Memory B cell (primary cell): ENCODE data around the gene USP36.
"Not testable (repeated sequence)": the region's sequence is repeated elsewhere in the genome, so short reads cannot be mapped to it uniquely, and the experiment has no call there.

Source experiments
- ATAC-seq: fragments of 150-1000 bp; cut with Tn5 transposase; 2 replicates; pipeline ENCODE4 v1.10.0; 2021; ENCODE audit warnings: low read depth, mild to moderate bottlenecking, moderate library complexity
- DNase-seq, 2 donors: peaks; one replicate each; pipeline ENCODE4 v3.0.0; 2022; ENCODE audit warnings: low spot score in 2 of 2
- H3K27ac Mint-ChIP-seq: one replicate; pipeline ENCODE4 v1.8.0; 2022; ENCODE audit warnings: mild to moderate bottlenecking, moderate library complexity, mixed read lengths
- H3K27me3 Mint-ChIP-seq: one replicate; pipeline ENCODE4 v1.8.0; 2022; ENCODE audit warnings: mixed read lengths
- H3K36me3 Mint-ChIP-seq: one replicate; pipeline ENCODE4 v1.8.0; 2022; ENCODE audit warnings: mild to moderate bottlenecking, mixed read lengths
- H3K4me1 Mint-ChIP-seq: one replicate; pipeline ENCODE4 v1.8.0; 2022; ENCODE audit warnings: mixed read lengths
- H3K4me3 Mint-ChIP-seq: one replicate; pipeline ENCODE4 v1.8.0; 2022; ENCODE audit warnings: mild to moderate bottlenecking, moderate library complexity, mixed read lengths
- H3K9me3 Mint-ChIP-seq: one replicate; pipeline ENCODE4 v1.8.0; 2022; ENCODE audit warnings: mixed read lengths

Gene USP36

GRCh38 chr17:78763561-78763960, 77.1 kb downstream of the USP36 start:
- no peak for DNase-seq
- H3K9me3 Mint-ChIP-seq: no peaks in the 10 kb centered on the region
- ATAC-seq: no peak
- H3K27ac Mint-ChIP-seq: peak overlapping the region; percentile 31
- no peaks in the 10 kb centered on the region for H3K27me3 Mint-ChIP-seq
- peaks cover 38% of the 10 kb centered on the region for H3K4me1 Mint-ChIP-seq
- no peak overlapping the region for H3K4me3 Mint-ChIP-seq
- H3K36me3 Mint-ChIP-seq: peaks cover 9% of the 10 kb centered on the region

DNA sequence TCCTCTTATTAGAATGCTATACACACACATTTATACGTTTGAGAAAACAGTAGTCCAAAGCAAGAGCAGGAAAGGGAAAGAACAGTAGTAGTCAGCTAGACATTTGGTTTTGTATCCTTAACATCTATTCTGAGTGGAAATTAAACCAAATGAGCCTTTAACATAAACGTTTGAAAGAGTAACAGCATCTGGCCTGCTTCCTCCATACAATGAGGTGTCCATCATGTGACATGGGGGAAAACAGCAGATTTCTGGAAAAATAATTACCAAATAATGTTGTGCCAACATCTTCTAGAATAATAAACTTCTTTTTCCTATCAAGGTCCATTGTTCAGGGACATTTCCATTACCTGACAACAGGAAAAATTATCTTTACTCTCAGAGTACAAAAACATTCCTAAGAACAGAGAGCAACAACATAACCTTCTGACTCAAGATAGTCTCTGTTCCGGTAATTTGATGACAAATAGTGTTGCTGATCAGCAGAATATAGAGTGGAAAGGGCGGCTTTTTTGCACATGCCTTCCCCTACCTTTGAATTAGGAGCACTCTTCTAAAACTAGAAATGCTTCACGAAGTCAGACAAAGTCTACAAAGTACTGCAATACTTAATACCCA, 78.7 kb downstream of the USP36 start:
- H3K9me3 Mint-ChIP-seq: no peaks in the 10 kb centered on the region
- H3K4me3 Mint-ChIP-seq: no peak overlapping the region
- DNase-seq (no peak), ATAC-seq (no peak)
- no peaks in the 10 kb centered on the region for H3K27me3 Mint-ChIP-seq
- H3K4me1 Mint-ChIP-seq: peaks cover 46% of the 10 kb centered on the region
- peaks cover 9% of the 10 kb centered on the region for H3K36me3 Mint-ChIP-seq
- peak overlapping the region; percentile 94 for H3K27ac Mint-ChIP-seq

GRCh38 chr17:78759969-78760352, 80.7 kb downstream of the USP36 start:
- Mint-ChIP-seq H3K36me3 (peaks cover 9% of the 10 kb centered on the region), H3K4me3 (peak overlapping the region; percentile 16), H3K27ac (peak overlapping the region; percentile 94), H3K4me1 (peaks cover 49% of the 10 kb centered on the region), H3K9me3 (no peaks in the 10 kb centered on the region), H3K27me3 (no peaks in the 10 kb centered on the region)
- peak; percentile 59 for ATAC-seq
- peak in 1 of 2 donors; percentile 46 for DNase-seq

GRCh38 chr17:78759203-78759968, 81.2 kb downstream of the USP36 start:
- no peaks in the 10 kb centered on the region for H3K27me3 Mint-ChIP-seq
- peaks cover 44% of the 10 kb centered on the region for H3K4me1 Mint-ChIP-seq
- peaks cover 6% of the 10 kb centered on the region for H3K36me3 Mint-ChIP-seq
- ATAC-seq: peak; percentile 88
- H3K4me3 Mint-ChIP-seq: peak overlapping the region; percentile 16
- peak overlapping the region; percentile 94 for H3K27ac Mint-ChIP-seq
- DNase-seq: peak; percentile 62 to 78
- H3K9me3 Mint-ChIP-seq: no peaks in the 10 kb centered on the region

DNA sequence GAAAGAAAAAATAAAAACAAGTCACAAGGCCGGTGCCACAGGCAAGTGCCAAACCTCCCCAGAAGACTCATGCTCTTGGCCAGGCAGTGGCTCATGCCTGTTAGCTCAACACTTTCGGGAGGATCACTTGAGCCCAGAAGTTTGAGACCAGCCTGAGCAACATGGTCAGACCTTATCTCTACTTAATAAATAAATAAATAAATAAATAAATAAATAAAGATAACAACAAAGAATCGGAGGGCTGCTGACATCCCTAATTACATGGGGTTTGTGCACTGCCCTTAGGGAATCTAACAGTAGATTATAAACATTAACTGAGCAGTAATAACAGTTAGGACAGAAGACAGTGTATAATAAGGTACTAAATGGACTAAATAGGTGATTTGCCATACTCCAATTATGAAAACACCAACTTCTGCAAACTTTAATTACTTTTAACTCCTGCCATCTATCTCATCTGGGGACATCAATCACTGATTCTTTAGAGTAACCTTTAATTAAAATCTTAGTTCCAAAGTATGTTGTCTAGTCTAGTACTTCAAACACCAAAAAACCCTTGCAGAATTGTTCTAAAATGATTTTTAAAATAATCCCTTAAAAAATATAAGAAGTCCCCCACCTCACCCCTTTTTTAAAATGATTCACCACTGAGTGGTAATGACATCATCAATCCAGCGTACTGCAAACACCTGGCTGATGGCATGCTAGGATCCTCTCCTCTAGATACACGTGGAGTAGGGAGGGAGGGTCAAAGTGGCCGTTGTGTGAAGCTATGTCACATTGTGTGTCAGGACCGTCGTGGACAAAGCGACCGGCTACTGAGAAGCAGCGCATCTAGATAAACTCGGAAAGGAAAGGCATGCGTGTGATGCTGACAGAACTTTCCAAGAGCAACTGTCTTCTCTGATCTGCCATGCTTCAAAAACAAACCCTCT, 87.0 kb downstream of the USP36 start:
- no peaks in the 10 kb centered on the region for H3K36me3 Mint-ChIP-seq
- H3K9me3 Mint-ChIP-seq: no peaks in the 10 kb centered on the region
- peaks cover 43% of the 10 kb centered on the region for H3K4me1 Mint-ChIP-seq
- peak; percentile 37 for ATAC-seq
- no peak for DNase-seq
- H3K4me3 Mint-ChIP-seq: no peak overlapping the region
- H3K27me3 Mint-ChIP-seq: no peaks in the 10 kb centered on the region
- H3K27ac Mint-ChIP-seq: peak overlapping the region; percentile 53

DNA sequence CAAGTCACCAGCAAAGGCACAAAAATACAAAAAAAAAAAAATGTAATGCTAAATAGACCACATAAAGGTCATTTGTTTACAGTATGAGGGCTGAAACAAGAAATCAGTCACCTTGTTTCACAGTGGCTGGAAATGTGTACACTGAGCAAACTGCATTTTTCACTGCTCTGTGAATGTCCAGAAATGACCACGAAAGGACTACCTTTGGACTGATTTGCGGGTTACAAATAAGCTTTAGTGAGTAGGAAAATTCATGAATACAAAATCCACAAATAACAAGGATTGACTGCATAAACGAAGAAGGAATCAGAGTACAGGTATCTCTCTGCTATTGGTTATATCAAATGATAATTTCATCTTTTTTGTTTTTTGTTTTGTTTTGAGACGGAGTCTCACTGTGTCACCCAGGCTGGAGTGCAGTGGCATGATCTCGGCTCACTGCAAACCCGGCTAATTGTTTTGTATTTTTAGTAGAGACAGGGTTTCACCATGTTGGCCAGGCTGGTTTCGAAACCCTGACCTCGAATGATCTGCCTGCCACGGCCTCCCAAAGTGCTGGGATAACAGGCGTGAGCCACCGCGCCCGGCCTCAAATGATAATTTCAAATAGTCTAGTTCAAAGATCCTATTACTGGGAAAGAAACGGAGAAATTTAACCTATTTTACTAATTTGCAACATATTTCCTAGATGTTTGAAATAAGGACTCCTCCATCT, 89.0 kb downstream of the USP36 start:
- peaks cover 45% of the 10 kb centered on the region for H3K4me1 Mint-ChIP-seq
- DNase-seq (no peak), ATAC-seq (no peak)
- H3K36me3 Mint-ChIP-seq: peaks cover 2% of the 10 kb centered on the region
- peak overlapping the region; percentile 87 for H3K27ac Mint-ChIP-seq
- H3K4me3 Mint-ChIP-seq: peak overlapping the region; percentile 41
- H3K9me3 Mint-ChIP-seq: no peaks in the 10 kb centered on the region
- no peaks in the 10 kb centered on the region for H3K27me3 Mint-ChIP-seq

GRCh38 chr17:78751000-78751399, 89.6 kb downstream of the USP36 start:
- H3K36me3 Mint-ChIP-seq, DNase-seq, H3K9me3 Mint-ChIP-seq, H3K27me3 Mint-ChIP-seq, H3K4me3 Mint-ChIP-seq, ATAC-seq: not testable (repeated sequence)
- H3K4me1 Mint-ChIP-seq: peaks cover 50% of the 10 kb centered on the region
- peak overlapping the region; percentile 87 for H3K27ac Mint-ChIP-seq

DNA sequence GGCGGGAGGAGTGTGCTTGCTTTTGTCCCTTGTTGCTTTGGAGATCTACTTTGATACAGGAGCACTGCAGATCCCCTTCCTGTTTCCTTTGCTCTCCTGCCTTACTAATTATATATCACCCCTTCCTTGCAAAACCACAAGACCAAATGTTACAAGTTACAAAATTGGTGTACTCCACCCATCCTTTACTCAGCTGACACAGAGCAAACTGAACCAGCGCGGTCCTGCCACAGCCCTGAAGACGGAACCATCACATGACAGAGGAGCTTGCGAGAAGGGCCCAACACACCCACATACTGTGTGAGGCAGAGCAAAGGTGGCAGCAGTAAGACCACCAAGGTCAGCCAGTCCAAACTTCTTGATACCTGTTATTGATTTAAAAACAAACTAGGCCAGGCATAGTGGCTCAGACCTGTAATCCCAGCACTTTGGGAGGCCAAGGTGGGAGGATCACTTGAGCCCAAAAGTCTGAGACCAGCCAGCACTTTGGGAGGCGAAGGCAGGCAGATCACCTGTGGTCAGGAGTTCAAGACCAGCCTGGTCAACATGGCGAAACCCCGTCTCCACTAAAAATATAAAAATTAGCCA, 91.8 kb downstream of the USP36 start:
- ATAC-seq (peak; percentile 94), DNase-seq (peak in 1 of 2 donors; percentile 66)
- peak overlapping the region; percentile 94 for H3K27ac Mint-ChIP-seq
- peak overlapping the region; percentile 83 for H3K4me3 Mint-ChIP-seq
- H3K4me1 Mint-ChIP-seq: peaks cover 61% of the 10 kb centered on the region
- H3K36me3 Mint-ChIP-seq: peaks cover 2% of the 10 kb centered on the region
- no peaks in the 10 kb centered on the region for H3K9me3 Mint-ChIP-seq
- no peaks in the 10 kb centered on the region for H3K27me3 Mint-ChIP-seq

DNA sequence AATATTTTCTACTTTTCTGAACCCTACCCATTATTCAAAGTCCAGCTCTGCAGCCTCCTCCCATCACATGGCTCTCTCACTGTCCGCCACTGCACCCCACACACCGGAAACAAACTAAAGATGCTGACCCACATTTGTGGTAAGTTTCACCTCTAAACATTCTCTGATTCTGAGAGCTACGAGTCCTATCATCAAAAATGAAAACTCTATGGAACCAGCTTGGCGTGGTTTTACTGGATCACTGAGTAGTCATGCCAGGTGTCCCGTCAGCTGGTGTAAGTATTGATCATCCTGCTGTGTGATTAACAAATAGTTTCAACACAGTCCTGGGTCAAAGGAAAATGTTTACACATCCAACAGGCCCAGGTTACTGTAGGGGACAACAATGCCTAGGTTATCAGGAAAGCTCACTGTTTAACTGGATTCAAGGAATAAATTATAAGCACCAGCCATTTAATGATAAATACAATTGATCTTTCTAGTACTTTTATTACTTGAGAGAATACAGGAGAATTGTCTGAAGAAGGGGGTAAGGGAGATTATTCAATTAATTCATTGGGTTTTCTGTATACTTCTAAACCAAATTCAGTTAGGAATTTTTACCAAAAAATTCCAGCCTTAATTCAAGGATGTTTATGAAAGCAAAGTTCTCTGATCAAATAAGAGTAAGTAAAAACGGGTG, 92.4 kb downstream of the USP36 start:
- Mint-ChIP-seq H3K36me3 (peaks cover 4% of the 10 kb centered on the region), H3K4me1 (peaks cover 60% of the 10 kb centered on the region), H3K9me3 (no peaks in the 10 kb centered on the region), H3K27me3 (no peaks in the 10 kb centered on the region), H3K27ac (peak overlapping the region; percentile 94), H3K4me3 (peak overlapping the region; percentile 83)
- no peak for ATAC-seq
- DNase-seq: no peak

- peaks cover 57% of the 10 kb centered on the region for H3K4me1 Mint-ChIP-seq
- no peak for ATAC-seq
- H3K27ac Mint-ChIP-seq: peak overlapping the region; percentile 94
- H3K9me3 Mint-ChIP-seq: no peaks in the 10 kb centered on the region
- DNase-seq: no peak
- H3K36me3 Mint-ChIP-seq: peaks cover 5% of the 10 kb centered on the region
- peak overlapping the region; percentile 77 for H3K4me3 Mint-ChIP-seq
- no peaks in the 10 kb centered on the region for H3K27me3 Mint-ChIP-seq
Measured at GRCh38 chr17:78747488-78747887, 93.1 kb downstream of the USP36 start.

- Mint-ChIP-seq H3K36me3 (peaks cover 5% of the 10 kb centered on the region), H3K9me3 (no peaks in the 10 kb centered on the region), H3K4me1 (peaks cover 58% of the 10 kb centered on the region), H3K27me3 (no peaks in the 10 kb centered on the region), H3K4me3 (no peak overlapping the region), H3K27ac (peak overlapping the region; percentile 94)
- no peak for ATAC-seq
- DNase-seq: no peak
Measured at GRCh38 chr17:78746949-78747269, 93.7 kb downstream of the USP36 start.

- Mint-ChIP-seq H3K27me3 (no peaks in the 10 kb centered on the region), H3K9me3 (no peaks in the 10 kb centered on the region), H3K4me3 (no peak overlapping the region)
Measured at GRCh38 chr17:78746263-78746948, 94.2 kb downstream of the USP36 start.

More at GRCh38 chr17:78746263-78746948, 94.2 kb downstream of the USP36 start:
- no peak for DNase-seq
- no peak for ATAC-seq
- H3K4me1 Mint-ChIP-seq: peaks cover 61% of the 10 kb centered on the region
- H3K36me3 Mint-ChIP-seq: peaks cover 5% of the 10 kb centered on the region
- H3K27ac Mint-ChIP-seq: peak overlapping the region; percentile 86
